T-helper 2 cell treated with Interferon-gamma antibody and Interleukin-4, amounts not matched to agents 5 μg/mL and 100 μg/mL, for 36 hours (primary cell): ENCODE results near the gene HOXC13.

Experiments used
- DNase-seq: peaks from one replicate; pipeline ENCODE4 v3.0.0; 2021; ENCODE audit warnings: low spot score
- H3K27ac Mint-ChIP-seq: one replicate; pipeline ENCODE4 v1.8.0; 2021; ENCODE audit warnings: mild to moderate bottlenecking, mixed read lengths
- H3K27me3 Mint-ChIP-seq: one replicate; pipeline ENCODE4 v1.8.0; 2021; ENCODE audit warnings: low read depth, mixed read lengths
- H3K36me3 Mint-ChIP-seq: one replicate; pipeline ENCODE4 v1.8.0; 2021; ENCODE audit warnings: low read depth, mixed read lengths
- H3K4me1 Mint-ChIP-seq: one replicate; pipeline ENCODE4 v1.8.0; 2021; ENCODE audit warnings: low read depth, mixed read lengths
- H3K4me3 Mint-ChIP-seq: one replicate; pipeline ENCODE4 v1.8.0; 2022; ENCODE audit warnings: mild to moderate bottlenecking, moderate library complexity, mixed read lengths
- H3K9me3 Mint-ChIP-seq: one replicate; pipeline ENCODE4 v1.8.0; 2021; ENCODE audit warnings: mixed read lengths

The HOXC13 gene

GRCh38 chr12:53975479-53976152 lies 37.0 kb downstream of the HOXC13 start:
- peak overlapping the region; percentile 56 for H3K4me3 Mint-ChIP-seq

DNA sequence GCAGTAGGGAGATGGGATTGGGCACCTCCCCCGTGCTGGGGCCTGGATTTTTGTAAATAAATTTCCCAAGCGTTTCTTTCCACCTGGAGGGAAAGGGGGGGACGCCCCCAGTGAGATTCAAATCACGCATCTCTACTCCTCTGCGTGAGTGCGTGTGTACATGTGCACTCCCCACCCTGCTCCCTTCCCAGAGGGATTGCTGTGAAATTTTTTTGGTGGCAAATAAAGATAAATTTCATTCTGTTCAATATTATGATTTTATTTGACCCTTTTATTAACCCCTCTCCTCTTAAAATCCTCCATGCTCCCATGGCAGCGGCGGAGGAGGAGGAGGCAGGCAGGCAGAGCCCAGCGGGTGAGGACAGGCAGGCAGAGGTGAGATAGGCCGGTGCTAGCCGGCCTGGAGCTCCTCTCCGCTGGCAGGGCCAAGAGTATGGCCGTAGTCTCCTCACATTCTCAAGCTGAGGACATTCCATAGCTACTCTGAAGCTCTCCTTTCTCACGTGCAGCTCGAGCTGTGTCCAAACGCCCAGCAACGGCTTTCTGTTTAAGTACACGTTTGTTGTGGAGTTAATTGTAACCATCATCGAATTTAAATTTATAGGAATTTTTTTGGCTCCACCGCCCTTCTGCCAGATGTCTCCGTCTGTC lies 37.7 kb downstream of the HOXC13 start:
- peak overlapping the region; percentile 15 for H3K4me3 Mint-ChIP-seq
- H3K36me3 Mint-ChIP-seq, result peaks cover 2% of the 10 kb centered on the region

More at GRCh38 chr12:53975479-53976152, 37.0 kb downstream of the HOXC13 start:
- H3K36me3 Mint-ChIP-seq, result peaks cover 2% of the 10 kb centered on the region
- no peak for DNase-seq
- H3K27me3 Mint-ChIP-seq, result peaks cover 92% of the 10 kb centered on the region
- H3K27ac Mint-ChIP-seq, result peak overlapping the region; percentile 50
- H3K9me3 Mint-ChIP-seq, result peaks cover 4% of the 10 kb centered on the region
- peaks cover 8% of the 10 kb centered on the region for H3K4me1 Mint-ChIP-seq

GRCh38 chr12:53976823-53977595 lies 38.4 kb downstream of the HOXC13 start:
- Mint-ChIP-seq H3K27ac (no peak overlapping the region), H3K4me3 (no peak overlapping the region), H3K27me3 (peaks cover 92% of the 10 kb centered on the region), H3K36me3 (peaks cover 2% of the 10 kb centered on the region), H3K4me1 (peaks cover 8% of the 10 kb centered on the region), H3K9me3 (peaks cover 4% of the 10 kb centered on the region)
- DNase-seq, result no peak

More for the DNA sequence above, 37.7 kb downstream of the HOXC13 start:
- DNase-seq, result no peak
- Mint-ChIP-seq H3K9me3 (peaks cover 4% of the 10 kb centered on the region), H3K4me1 (peaks cover 8% of the 10 kb centered on the region), H3K27ac (no peak overlapping the region), H3K27me3 (peaks cover 92% of the 10 kb centered on the region)

DNA sequence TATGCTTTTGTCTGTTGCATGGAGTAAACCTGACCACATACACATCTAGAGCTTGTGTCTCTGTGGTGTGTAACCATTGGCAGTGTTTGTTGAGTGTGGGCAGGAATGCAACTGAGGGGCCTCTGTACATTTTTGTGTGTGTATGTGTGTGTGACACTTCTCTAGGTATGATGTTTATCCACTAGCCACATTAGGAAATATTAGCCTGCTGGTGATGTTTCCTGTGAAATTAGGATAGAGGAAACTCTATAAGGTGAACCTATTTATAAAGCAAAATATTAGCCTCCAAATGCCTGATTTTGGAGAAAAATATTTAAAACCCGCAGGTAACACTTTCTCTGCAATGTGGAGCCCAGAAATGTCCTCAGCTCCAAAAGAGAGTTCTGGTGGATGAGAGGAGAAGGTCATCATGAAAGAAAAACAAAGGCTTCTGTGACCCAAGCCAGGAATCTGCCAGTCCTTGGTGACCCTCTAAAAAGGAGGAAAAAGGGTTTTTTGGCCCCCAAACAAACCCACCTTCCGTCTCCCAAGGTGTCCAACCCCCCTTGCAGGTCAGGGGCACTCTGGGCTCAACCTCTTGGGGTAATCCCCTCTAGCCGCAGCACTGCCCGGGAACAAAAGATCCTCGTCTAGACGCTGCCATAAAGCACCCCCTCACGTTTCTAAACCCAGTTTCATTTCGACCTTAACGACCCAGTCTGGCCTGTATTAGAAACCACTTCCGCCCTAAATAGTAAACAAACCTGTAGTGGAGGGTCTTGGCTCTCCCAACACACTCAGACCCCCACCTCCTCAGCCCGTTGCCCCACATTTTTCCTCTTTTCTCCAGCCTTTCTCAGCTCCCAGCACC lies 39.2 kb downstream of the HOXC13 start:
- Mint-ChIP-seq H3K36me3 (peaks cover 2% of the 10 kb centered on the region), H3K27me3 (peaks cover 92% of the 10 kb centered on the region), H3K4me1 (peaks cover 8% of the 10 kb centered on the region), H3K27ac (no peak overlapping the region), H3K4me3 (no peak overlapping the region), H3K9me3 (peaks cover 3% of the 10 kb centered on the region)
- no peak for DNase-seq

GRCh38 chr12:53978477-53979356 lies 40.1 kb downstream of the HOXC13 start:
- Mint-ChIP-seq H3K4me1 (peaks cover 2% of the 10 kb centered on the region), H3K4me3 (no peak overlapping the region), H3K9me3 (no peaks in the 10 kb centered on the region), H3K27me3 (peaks cover 95% of the 10 kb centered on the region), H3K36me3 (peaks cover 2% of the 10 kb centered on the region), H3K27ac (no peak overlapping the region)
- no peak for DNase-seq

- Mint-ChIP-seq H3K4me1 (peaks cover 6% of the 10 kb centered on the region), H3K9me3 (no peaks in the 10 kb centered on the region), H3K36me3 (peaks cover 2% of the 10 kb centered on the region), H3K27me3 (peaks cover 97% of the 10 kb centered on the region), H3K27ac (peak overlapping the region; percentile 58), H3K4me3 (no peak overlapping the region)
- no peak for DNase-seq
Measured at GRCh38 chr12:53980104-53980801, 41.6 kb downstream of the HOXC13 start.

DNA sequence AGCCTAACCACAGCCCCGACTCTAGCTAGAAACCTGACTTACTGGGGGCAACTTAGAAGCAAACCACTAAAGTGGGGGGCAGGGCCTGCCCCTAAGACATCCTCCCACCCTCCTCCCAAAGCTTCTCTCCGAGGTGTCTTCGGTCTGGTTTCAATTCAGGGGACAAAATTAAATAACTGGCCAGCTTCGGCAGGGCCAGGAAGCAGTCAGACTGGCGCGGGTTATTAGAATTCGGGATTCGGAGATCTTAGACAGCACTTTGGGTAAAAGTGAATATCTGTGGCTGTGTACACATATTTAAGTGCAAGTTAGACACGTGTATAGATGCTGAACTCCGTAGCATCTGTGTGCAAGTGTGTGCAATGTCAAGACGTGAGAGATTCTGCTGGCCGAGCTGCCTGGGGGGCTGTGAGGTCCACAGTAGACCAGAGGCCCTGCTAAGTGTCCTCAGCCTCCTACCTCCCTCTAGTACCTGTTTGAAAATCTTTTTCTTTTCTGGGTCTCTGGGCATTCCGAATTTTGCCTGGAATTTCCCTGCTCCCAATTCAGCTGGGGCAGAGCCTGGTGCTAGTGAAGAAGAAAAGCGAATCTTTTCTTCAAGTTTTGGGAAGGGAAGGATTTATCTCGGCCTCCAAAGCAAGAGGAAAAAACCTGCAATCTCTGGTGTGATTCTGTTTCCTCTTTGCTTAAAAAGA lies 42.3 kb downstream of the HOXC13 start:
- Mint-ChIP-seq H3K27me3 (peaks cover 96% of the 10 kb centered on the region), H3K27ac (no peak overlapping the region), H3K9me3 (no peaks in the 10 kb centered on the region), H3K4me3 (no peak overlapping the region), H3K4me1 (peaks cover 9% of the 10 kb centered on the region), H3K36me3 (no peaks in the 10 kb centered on the region)
- DNase-seq, result no peak

DNA sequence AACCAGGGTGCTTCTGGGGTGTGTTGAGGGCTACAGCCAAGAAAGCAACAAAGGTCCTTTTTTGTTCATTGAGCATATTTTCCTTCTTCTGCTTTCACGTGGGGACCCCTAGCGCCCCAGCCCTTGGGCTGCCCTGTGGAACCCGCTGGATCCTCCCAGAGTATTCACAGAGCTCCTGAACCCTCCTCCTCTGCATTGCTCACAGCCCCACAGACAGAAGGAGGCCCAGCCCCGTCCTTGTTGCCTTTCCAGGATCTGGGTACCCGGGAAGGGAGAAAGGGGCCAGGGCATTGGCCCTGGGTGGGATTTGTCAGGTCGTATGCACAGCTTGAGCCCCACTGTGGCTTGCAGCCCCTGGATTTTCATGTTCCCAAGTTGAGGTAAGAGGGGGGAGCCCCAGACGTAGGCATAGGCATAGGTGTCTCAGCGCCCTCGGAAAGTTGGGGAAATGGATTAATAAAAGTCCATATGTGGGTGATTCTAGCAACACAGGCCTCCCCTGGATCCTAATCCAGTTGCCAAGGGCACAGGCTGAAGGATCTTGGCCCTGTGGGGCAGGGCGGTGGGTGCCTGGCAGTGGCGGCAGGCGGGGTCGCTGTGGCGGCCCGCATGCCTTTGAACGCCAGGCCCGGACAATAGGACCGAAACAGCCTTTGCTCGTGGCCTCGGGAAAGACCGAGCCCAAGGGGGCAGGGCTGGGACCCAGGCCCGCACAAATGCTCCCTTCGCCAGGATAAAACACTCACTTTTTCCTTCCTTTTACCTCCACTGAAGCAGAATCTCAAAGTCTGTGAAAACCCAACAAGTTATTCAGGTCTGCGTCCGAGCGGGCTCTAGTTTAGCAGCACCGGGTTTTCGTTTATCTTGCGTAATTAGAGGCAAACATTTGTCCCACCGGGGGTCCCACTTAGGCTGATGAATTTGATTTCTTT lies 43.3 kb downstream of the HOXC13 start:
- Mint-ChIP-seq H3K9me3 (no peaks in the 10 kb centered on the region), H3K27ac (no peak overlapping the region), H3K27me3 (peaks cover 95% of the 10 kb centered on the region), H3K4me3 (no peak overlapping the region), H3K36me3 (no peaks in the 10 kb centered on the region), H3K4me1 (peaks cover 12% of the 10 kb centered on the region)
- no peak for DNase-seq

DNA sequence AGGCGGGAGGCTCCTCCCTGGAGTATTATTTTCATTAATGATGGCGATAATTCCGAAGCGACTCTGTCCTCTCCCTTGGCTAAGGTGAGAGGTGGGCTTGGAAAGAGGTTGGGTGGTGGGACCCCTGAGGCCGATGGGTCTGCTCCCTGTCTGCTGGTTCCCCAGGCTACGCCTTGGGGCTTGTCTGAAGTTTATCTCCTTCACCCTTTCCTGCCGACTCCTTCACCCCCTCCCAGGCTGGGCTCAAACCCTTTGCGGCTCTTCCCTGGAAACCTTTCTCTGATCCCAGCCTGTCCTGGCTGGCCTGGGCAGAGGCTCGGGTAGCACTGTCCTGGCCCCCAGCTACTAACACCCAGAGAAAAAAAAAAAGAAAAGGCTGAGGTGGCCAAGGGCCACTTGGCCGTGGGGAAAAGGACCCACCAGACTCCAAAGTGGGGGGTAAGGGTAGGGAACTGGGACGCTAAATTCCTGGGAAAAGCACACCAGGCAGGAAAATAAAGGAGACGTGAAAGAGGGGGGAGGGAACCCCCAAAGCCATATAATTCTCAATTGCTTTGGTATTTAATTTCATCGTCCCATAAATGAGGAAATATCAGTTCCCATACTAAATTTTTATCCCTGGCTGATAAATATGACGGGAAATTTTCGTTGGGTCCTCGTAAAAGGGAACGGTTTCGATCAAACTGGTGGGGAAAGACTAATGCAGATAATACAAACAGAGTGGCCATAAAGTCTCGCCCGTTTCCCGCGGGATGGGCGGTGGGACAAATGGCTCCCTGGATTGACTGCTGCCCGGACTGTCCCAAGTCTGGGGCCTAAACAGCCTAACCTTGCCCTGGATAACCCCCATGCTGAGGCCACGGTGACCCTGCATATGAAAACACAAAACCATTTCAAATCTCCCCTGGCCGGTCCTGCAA lies 44.3 kb downstream of the HOXC13 start:
- H3K4me3 Mint-ChIP-seq, result no peak overlapping the region
- H3K36me3 Mint-ChIP-seq, result no peaks in the 10 kb centered on the region
- H3K4me1 Mint-ChIP-seq, result peaks cover 12% of the 10 kb centered on the region
- DNase-seq, result no peak
- H3K9me3 Mint-ChIP-seq, result no peaks in the 10 kb centered on the region
- H3K27ac Mint-ChIP-seq, result peak overlapping the region; percentile 55
- H3K27me3 Mint-ChIP-seq, result peaks cover 95% of the 10 kb centered on the region

DNA sequence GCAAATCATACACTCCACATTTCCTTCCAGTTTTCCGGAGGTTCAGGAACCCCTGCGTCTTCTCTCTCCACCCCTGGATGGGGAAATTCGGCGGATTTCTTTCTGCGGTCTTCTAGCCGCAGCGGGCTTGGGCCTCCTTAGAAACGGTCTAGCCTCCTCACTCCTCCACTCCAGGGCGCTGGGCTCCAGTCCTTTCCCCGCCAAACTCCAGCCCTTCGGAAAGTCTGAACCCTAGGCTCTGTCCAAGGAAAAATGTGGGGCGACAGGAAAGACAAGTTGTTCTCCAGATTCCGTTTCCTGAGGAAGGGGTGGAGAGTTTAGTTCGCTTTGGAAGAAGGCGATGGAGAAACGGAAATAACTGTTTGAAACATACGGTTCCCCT lies 44.9 kb downstream of the HOXC13 start:
- peaks cover 12% of the 10 kb centered on the region for H3K4me1 Mint-ChIP-seq
- no peak for DNase-seq
- H3K36me3 Mint-ChIP-seq, result no peaks in the 10 kb centered on the region
- no peak overlapping the region for H3K4me3 Mint-ChIP-seq
- H3K9me3 Mint-ChIP-seq, result no peaks in the 10 kb centered on the region
- peak overlapping the region; percentile 20 for H3K27ac Mint-ChIP-seq
- peaks cover 95% of the 10 kb centered on the region for H3K27me3 Mint-ChIP-seq
